GM19043 (cell line): Measurements from ENCODE around the gene FAM124A.

Experiments used
- ATAC-seq: cut with Tn5 transposase; IDR thresholded peaks from one replicate; pipeline ENCODE4 v1.9.1; 2021; ENCODE audit warnings: low read depth; ENCODE audit not compliant: unreplicated experiment

Gene FAM124A

DNA sequence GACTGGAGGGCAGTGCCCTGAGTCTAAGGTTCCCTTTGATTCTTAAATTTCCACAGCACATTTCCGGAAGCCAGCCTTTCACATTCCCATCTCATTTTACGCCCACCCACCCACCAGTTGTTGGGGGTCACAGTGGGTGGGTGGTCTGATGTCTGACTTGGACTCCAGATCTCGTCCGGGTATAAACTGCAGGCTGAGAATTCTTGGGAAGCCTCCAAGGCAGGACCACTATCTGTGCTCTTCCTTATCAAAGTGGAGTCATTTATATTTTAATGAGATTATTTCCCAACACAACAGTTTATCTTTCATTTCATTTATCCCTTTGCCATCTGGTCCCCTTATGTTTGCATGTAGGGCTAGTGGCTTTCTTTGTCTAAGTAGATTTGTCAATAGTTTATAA, 3.6 kb upstream of the FAM124A start:
- no peak for ATAC-seq

- ATAC-seq = no peak
Measured at GRCh38 chr13:51220706-51221105, 1.5 kb upstream of the FAM124A start.

DNA sequence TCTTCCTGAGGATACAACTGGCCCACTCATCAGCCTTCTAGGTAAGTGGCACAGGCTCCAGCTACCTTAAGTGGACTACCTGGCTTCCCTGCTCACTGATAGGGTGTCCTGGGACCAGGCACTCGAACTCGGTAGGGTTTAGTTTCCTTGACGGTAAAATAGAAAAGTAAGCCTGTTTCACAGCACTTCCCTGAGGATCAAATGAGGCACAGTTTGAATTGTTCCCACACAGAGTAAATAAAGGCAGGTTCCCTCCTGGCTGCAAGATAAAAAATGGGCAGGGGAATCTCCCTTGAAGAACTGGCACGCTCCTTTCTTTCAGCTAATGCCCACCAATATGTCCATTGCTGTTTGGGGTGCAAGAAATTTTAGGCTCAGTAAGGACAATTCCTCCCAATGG, 1.1 kb upstream of the FAM124A start:
- no peak for ATAC-seq

DNA sequence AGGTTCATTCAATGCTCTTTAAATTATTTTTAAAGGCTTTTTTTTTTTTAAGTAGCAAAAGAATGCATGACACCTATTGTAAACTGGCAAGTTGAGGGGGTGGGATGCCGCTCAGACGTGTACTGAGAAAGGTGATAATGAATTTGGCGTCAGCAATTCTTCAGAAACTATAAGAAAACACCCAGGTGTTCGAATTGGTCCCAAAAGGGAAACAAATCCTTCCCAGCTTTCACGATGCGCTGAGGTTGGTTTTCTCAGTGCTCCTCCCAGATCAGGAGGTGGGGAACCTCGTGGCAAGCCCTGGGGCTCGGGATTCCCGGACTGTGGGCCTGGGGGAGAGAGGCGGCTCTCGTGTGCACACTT, 543 bp upstream of the FAM124A start:
- ATAC-seq = no peak

- no peak for ATAC-seq
Measured at GRCh38 chr13:51222686-51223559, 725 bp downstream of the FAM124A start.

DNA sequence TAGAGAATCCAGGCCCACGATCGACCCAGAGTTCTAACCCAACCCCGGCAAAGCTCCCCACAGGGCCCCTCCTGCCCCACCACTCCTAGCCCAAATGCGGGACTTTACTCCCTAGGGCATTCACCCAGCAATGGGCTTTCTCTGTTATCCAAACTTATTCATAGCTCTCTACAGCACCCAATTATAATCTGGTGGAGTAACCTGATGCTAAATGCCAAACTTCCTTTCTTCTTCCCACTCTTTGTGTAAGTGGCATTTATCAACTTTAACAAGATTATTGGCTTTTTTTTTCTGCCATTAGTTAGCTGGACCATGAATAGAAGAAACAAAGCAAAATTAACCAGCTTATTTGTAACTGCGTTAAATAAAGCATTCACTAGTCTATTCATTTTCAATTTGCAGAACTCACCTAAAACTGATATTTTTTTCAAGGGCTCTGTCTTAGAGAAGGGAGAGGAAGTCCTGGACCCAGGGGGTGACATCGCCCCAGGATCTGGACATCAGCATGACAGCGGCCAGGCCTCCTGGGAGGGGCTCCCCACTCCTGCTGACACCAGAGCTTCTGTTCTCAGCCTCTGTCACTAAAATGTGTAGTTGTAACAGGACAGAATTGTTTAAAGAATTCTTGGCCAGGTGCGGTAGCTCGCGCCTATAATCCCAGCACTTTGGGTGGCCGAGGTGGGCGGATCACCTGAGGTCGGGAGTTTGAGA, 1.5 kb downstream of the FAM124A start:
- ATAC-seq = no peak

GRCh38 chr13:51225029-51225428, 2.8 kb downstream of the FAM124A start:
- no peak for ATAC-seq

DNA sequence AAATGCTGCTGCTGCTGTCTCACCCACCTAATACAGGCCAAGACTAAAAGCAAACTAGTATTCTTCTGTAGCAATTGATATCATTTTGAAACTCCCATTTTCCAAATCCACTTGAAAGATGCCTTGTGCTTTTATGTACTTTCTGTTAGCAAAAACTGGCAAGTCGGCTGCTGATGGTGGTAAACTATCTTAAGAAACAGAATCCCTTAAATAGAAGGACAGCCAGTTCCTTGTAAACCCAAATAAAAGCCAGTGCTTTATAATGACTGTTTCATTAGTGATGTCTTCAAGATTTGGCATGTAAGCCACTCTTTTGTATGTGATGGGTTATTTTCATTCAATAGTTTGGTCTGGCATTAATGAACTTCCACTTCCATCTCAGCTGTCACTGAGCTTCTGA, 5.2 kb downstream of the FAM124A start:
- ATAC-seq = no peak

DNA sequence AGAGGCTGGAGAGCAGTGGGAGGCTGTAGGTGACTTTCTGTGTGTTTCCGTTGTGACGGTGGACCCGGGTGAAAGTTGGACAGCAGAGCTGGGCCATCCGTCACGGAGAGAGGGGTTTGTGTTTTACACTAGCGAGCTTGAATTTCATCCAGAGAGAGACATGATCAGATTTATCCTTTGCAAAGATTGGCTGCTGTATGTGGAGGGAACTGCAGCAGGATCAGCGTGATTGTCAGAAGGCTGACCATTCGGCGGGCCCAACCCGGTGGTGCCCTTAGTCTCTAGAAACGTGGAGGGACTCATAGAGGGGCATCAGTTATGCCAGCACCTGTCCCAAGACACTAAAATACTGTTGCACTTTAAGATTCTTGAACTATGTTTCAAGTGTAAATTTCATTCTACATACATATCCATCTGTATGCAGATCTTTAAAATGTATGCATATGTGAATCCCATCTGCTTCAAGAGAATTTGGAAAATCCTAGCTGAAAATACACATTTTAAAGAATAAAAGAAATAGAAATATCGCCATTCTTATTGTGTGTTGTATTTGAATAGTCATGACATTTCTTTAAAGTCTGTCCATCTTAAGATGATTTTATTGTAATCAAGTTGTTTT, 7.0 kb downstream of the FAM124A start:
- no peak for ATAC-seq

DNA sequence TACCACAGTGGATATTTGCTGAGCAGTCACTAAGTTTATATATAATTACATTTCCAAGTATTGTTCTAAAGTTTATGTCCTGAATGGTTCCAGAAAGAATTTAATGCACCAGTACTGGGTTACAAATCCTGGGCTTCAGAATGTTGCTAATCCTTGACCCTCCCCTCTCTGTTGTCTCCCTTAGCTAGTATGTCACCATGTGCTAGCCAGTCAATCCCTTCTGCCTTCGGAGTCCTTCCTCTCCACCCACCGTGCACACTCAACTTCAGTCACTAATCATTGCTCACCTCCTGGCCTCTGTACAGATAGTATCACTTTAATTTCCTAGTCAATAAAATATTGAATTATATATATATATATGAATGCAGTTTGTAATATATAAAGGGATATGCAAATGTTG, 7.5 kb downstream of the FAM124A start:
- ATAC-seq = no peak

DNA sequence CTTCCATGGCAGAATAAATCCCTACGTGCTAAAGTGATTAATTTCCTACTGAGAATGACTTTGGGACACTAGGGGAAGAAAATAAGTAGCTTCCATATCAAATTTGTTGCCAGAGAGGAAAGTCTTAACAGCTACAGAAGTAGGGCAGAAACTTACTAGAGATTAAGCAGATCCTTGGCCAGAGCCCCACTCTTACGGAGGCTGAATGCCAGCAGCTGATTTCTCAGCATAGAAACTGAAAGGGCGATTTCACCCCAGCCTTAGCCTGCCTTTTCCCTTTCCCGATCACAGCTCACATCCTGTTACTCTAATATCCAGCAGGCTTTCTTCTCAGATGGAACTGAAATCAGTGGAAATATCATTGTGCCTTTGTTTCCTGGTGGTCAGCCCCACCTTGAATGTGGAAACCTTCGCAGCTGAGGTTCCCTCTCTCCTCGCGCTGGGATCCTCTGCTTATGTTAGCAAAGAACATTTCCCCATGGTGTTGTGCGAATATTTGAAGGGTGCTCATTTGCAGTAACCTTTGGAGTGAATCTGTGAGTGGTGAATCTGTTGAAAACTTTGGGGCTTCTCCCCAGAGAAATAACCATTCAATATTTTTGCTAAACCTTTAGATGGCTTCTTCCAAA, 8.4 kb downstream of the FAM124A start:
- no peak for ATAC-seq

GRCh38 chr13:51231456-51231855, 9.3 kb downstream of the FAM124A start:
- ATAC-seq = no peak

DNA sequence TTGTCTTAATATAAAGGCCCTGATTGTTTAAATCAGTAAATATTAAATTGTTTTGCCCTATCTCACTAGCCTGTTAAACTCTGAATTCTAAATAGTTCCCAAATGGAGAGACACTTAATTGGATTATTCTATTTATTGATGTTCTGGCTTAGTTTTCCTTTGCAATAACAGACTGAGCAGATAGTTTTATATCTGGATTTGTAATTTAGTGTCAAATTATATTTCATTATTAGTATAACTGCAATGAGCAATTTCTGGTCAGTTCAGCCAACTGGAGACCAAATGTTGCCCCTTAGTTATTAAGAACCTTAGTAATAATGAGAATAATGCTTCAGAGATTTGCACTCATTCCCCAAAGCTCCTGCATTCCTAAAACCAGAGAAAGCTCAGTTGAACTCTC, 10.1 kb downstream of the FAM124A start:
- no peak for ATAC-seq

- no peak for ATAC-seq
Measured at GRCh38 chr13:51233117-51233826, 11.1 kb downstream of the FAM124A start.

- ATAC-seq = no peak
Measured at GRCh38 chr13:51234676-51235075, 12.5 kb downstream of the FAM124A start.

GRCh38 chr13:51235186-51235585, 13.0 kb downstream of the FAM124A start:
- ATAC-seq = no peak

- no peak for ATAC-seq
Measured at GRCh38 chr13:51235756-51236490, 13.7 kb downstream of the FAM124A start.

- no peak for ATAC-seq
Measured at GRCh38 chr13:51236491-51236792, 14.2 kb downstream of the FAM124A start.

GRCh38 chr13:51237386-51237785, 15.2 kb downstream of the FAM124A start:
- no peak for ATAC-seq

GRCh38 chr13:51237887-51238286, 15.7 kb downstream of the FAM124A start:
- no peak for ATAC-seq
